Measurements from ENCODE around the gene GID4.

The GID4 gene

DNA sequence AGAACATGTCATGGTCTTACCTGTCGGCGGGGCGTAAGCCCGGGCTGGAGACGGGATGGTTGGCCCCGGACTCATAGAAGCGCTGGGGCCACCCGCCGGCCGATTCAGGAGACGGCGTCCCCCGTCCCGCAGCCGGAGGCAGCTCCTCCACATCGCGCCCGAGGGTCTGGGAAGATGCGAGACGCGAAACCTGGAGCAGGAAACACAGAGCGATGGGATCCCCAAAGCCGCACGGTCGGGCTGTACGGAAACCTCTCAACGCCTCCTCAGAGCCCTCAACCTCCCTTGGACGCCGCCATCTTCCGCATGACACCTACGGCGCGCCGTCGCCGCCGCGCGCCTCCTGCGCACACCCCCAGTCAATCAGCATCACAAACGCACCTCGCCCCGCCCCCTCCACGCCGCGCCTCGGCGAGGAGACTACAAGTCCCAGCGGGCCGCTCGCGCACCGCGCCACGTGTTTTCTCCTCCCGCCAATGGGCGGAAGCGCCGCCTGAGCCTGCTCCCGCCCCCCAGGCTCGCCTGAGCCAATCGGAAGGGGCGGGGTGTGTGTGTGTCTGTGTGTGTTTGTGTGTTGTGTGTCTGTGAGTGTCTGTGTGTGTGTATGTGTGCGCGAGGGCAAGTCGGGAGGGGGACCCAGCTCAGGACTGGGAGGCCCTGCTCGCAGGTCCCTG, at the start of gene GID4, which contains the start of gene ATPAF2:
Gene GID4, plus strand, starts transcription at position 548 of the 674 bp plus-strand sequence. Its CDS starts 57 bp downstream, at position 605.
Gene ATPAF2, minus strand, starts transcription at position 308 of the 674 bp plus-strand sequence. Its CDS starts 155 bp downstream, at position 153.
- H3K4me3 ChIP-seq (ENCODE audit: low read depth in 1 of 2, low read length in 2 of 2): peak within 1 kb of the TSS; percentile 58 to 88
- H3K4me2 ChIP-seq (ENCODE audit: insufficient read depth, low read length): peak within 1 kb of the TSS; percentile 95
- peaks cover 48% of the 10 kb centered on the region for H3K4me1 ChIP-seq (ENCODE audit: insufficient read depth, low read length)
- no peaks in the 10 kb centered on the region for H3K27me3 ChIP-seq (ENCODE audit: insufficient read depth, low read length, poor library complexity)
- peak within 1 kb of the TSS; percentile 76 for H3K27ac ChIP-seq (ENCODE audit: low read length)
- H3K9ac ChIP-seq (ENCODE audit: low read depth, low read length): peak within 1 kb of the TSS; percentile 65
- peaks cover 86% of the 10 kb centered on the region for H3K79me2 ChIP-seq (ENCODE audit: insufficient read depth, low read length)
- TF ChIP-seq EZH2 (IDR thresholded peaks at IDR 0.05; ENCODE audit: borderline replicate concordance, low read depth, low read length, severe bottlenecking): no peak
- TF ChIP-seq, protein P1, sequence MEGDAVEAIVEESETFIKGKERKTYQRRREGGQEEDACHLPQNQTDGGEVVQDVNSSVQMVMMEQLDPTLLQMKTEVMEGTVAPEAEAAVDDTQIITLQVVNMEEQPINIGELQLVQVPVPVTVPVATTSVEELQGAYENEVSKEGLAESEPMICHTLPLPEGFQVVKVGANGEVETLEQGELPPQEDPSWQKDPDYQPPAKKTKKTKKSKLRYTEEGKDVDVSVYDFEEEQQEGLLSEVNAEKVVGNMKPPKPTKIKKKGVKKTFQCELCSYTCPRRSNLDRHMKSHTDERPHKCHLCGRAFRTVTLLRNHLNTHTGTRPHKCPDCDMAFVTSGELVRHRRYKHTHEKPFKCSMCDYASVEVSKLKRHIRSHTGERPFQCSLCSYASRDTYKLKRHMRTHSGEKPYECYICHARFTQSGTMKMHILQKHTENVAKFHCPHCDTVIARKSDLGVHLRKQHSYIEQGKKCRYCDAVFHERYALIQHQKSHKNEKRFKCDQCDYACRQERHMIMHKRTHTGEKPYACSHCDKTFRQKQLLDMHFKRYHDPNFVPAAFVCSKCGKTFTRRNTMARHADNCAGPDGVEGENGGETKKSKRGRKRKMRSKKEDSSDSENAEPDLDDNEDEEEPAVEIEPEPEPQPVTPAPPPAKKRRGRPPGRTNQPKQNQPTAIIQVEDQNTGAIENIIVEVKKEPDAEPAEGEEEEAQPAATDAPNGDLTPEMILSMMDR (IDR thresholded peaks at IDR 0.05; ENCODE audit: borderline replicate concordance, extremely low read depth, low read length, poor library complexity, severe bottlenecking): peak; percentile 27
- peak within 1 kb of the TSS; percentile 92 for H2AFZ ChIP-seq (ENCODE audit: low read depth, low read length)
- H4K20me1 ChIP-seq (ENCODE audit: insufficient read depth, low read length): peaks cover 16% of the 10 kb centered on the region
- no peaks in the 10 kb centered on the region for H3K9me3 ChIP-seq (ENCODE audit: insufficient read depth, low read length, severe bottlenecking)
- DNase-seq (peak; percentile 100), ATAC-seq (ENCODE audit: insufficient read depth, low read depth) (peak; percentile 91)
- H3K36me3 ChIP-seq (ENCODE audit: insufficient read depth, low read length): peaks cover 12% of the 10 kb centered on the region

DNA sequence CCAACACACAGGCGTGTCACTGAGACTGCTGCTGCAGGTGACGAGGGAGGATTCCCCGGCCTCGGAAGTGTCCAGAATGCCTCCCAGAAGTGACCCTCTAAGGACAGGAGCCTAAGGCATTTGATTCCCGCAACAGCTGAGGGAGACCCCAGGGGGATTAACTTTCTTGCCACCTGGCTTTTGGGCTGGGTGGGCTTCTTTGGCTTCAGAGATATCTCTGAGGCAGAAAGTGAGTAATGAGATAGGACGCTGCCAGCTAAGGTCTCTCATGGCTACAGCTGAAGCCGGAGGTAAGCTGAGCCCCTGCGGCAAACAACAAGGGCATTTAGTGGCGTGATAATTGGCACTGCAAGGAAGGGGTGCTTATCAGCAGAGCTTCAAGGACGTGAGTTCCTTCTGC, 49.6 kb upstream of the GID4 start:
- no peak overlapping the region for H3K27ac ChIP-seq (ENCODE audit: low read length)

DNA sequence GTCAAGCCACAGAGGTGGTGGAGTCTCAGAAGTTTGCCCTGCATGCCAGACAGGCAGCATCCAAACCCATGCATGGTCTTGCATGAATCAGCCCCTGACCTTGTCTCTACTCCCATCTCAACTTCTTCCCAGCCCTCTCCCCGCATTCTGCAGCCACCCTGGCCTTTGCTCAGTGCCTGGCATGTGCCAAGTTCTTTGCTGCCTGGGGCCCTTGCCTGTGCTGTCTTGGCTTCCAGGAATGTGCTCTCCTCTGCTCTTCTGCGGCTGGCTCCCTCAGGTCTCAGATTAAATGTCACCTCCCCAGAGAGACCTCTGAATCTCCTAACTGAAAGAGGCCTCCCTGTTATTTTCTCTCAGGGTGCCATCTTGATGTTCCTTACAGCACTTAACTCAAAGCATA, 48.9 kb upstream of the GID4 start:
- Histone ChIP-seq H3K79me2 (ENCODE audit: insufficient read depth, low read length) (no peaks in the 10 kb centered on the region), H3K4me3 (ENCODE audit: low read depth in 1 of 2, low read length in 2 of 2) (no peak overlapping the region), H3K27me3 (ENCODE audit: insufficient read depth, low read length, poor library complexity) (no peaks in the 10 kb centered on the region), H3K9me3 (ENCODE audit: insufficient read depth, low read length, severe bottlenecking) (no peaks in the 10 kb centered on the region), H2AFZ (ENCODE audit: low read depth, low read length) (no peak overlapping the region), H3K9ac (ENCODE audit: low read depth, low read length) (no peak overlapping the region), H4K20me1 (ENCODE audit: insufficient read depth, low read length) (no peaks in the 10 kb centered on the region), H3K4me2 (ENCODE audit: insufficient read depth, low read length) (no peak overlapping the region), H3K4me1 (ENCODE audit: insufficient read depth, low read length) (no peaks in the 10 kb centered on the region), H3K27ac (ENCODE audit: low read length) (no peak overlapping the region), H3K36me3 (ENCODE audit: insufficient read depth, low read length) (no peaks in the 10 kb centered on the region)
- no peak for ATAC-seq (ENCODE audit: insufficient read depth, low read depth)
- DNase-seq: no peak
- TF ChIP-seq EZH2 (IDR thresholded peaks at IDR 0.05; ENCODE audit: borderline replicate concordance, low read depth, low read length, severe bottlenecking): no peak
- TF ChIP-seq, protein P1 (IDR thresholded peaks at IDR 0.05; ENCODE audit: borderline replicate concordance, extremely low read depth, low read length, poor library complexity, severe bottlenecking): no peak

More for the DNA sequence above, 49.6 kb upstream of the GID4 start:
- no peaks in the 10 kb centered on the region for H4K20me1 ChIP-seq (ENCODE audit: insufficient read depth, low read length)
- no peak for DNase-seq
- H3K27me3 ChIP-seq (ENCODE audit: insufficient read depth, low read length, poor library complexity): no peaks in the 10 kb centered on the region
- no peak for ATAC-seq (ENCODE audit: insufficient read depth, low read depth)
- H3K4me3 ChIP-seq (ENCODE audit: low read depth in 1 of 2, low read length in 2 of 2): no peak overlapping the region
- no peak overlapping the region for H2AFZ ChIP-seq (ENCODE audit: low read depth, low read length)
- no peaks in the 10 kb centered on the region for H3K79me2 ChIP-seq (ENCODE audit: insufficient read depth, low read length)
- H3K9me3 ChIP-seq (ENCODE audit: insufficient read depth, low read length, severe bottlenecking): no peaks in the 10 kb centered on the region
- TF ChIP-seq, protein P1 (IDR thresholded peaks at IDR 0.05; ENCODE audit: borderline replicate concordance, extremely low read depth, low read length, poor library complexity, severe bottlenecking): no peak
- no peak for TF ChIP-seq EZH2 (IDR thresholded peaks at IDR 0.05; ENCODE audit: borderline replicate concordance, low read depth, low read length, severe bottlenecking)
- H3K4me1 ChIP-seq (ENCODE audit: insufficient read depth, low read length): no peaks in the 10 kb centered on the region
- no peak overlapping the region for H3K4me2 ChIP-seq (ENCODE audit: insufficient read depth, low read length)
- H3K9ac ChIP-seq (ENCODE audit: low read depth, low read length): no peak overlapping the region
- no peaks in the 10 kb centered on the region for H3K36me3 ChIP-seq (ENCODE audit: insufficient read depth, low read length)

Data from DND-41 (cell line).